Panc1 (cell line): Measurements from ENCODE around the gene CAMSAP2. TPM values are rescaled to one million over a fixed set of nuclear protein-coding genes. Genes with fewer than 3 reads are reported as not detected.
"Not testable (repeated sequence)": the region's sequence is repeated elsewhere in the genome, so short reads cannot be mapped to it uniquely, and the experiment has no call there.

Experiments
- ATAC-seq: fragments of 200-7000 bp; cut with Tn5 transposase; 2 replicates; pipeline ENCODE4 v1.9.1; 2020; ENCODE audit warnings: mild to moderate bottlenecking, moderate library complexity
- BruUV-seq: library from RNA; stranded (reverse); fragments of 400-500 nt; replicated peaks from 2 replicates; lab custom pipeline; 2021; lab: Mats Ljungman, UMichigan
- CTCF ChIA-PET: fragments of 300-600 bp; sonication (Branson Sonifier 250); formaldehyde crosslinking; loops from one replicate; lab custom pipeline; 2022; ENCODE audit warnings: antibody characterized with exemption; lab: Charles Lee
- POLR2A ChIA-PET: fragments of 300-600 bp; sonication (Branson Sonifier 250); formaldehyde crosslinking; loops from one replicate; lab custom pipeline; 2022; ENCODE audit warnings: antibody characterized with exemption; lab: Charles Lee
- DNase-seq: peaks from one replicate; pipeline ENCODE4 v3.0.0-alpha.2; 2010; ENCODE audit warnings: low read depth, low spot score
- H3K27ac ChIP-seq: 2 replicates; pipeline ENCODE4 v1.5.1; 2011; ENCODE audit warnings: mild to moderate bottlenecking, low read length, inconsistent platforms
- H3K27me3 ChIP-seq: fragments of 200-500 bp; sonication (Bioruptor generic); 2 replicates; pipeline ENCODE4 v1.6.0; 2014; ENCODE audit warnings: low read length, inconsistent platforms; ENCODE audit not compliant: control insufficient read depth, insufficient read depth
- H3K36me3 ChIP-seq: fragments of 200-500 bp; sonication (Bioruptor generic); 2 replicates; pipeline ENCODE4 v1.5.1; 2014; ENCODE audit warnings: inconsistent platforms, mild to moderate bottlenecking, low read length, moderate library complexity; ENCODE audit not compliant: control insufficient read depth, insufficient read depth
- H3K4me1 ChIP-seq: 2 replicates; pipeline ENCODE4 v1.5.1; 2011; ENCODE audit warnings: inconsistent platforms, mild to moderate bottlenecking, low read length, moderate library complexity; ENCODE audit not compliant: control insufficient read depth, insufficient read depth
- H3K4me3 ChIP-seq, 2 experiments: 2 replicates each; pipeline ENCODE4 v1.5.1; 2011 to 2012; ENCODE audit warnings: low read depth in 2 of 2, low read length in 2 of 2, mild to moderate bottlenecking in 2 of 2, inconsistent platforms in 1 of 2, moderate library complexity in 1 of 2
- H3K9me3 ChIP-seq: fragments of 200-500 bp; sonication (Bioruptor generic); 2 replicates; pipeline ENCODE4 v1.5.1; 2014; ENCODE audit warnings: low read depth, mild to moderate bottlenecking, inconsistent platforms, low read length, moderate library complexity; ENCODE audit not compliant: control insufficient read depth, insufficient read depth
- POLR2AphosphoS5 ChIP-seq: IDR thresholded peaks from 2 replicates; pipeline ENCODE4 v1.6.1; 2012; ENCODE audit warnings: mild to moderate bottlenecking, low read depth, low read length, moderate library complexity
- SIN3A ChIP-seq: IDR thresholded peaks from 2 replicates; pipeline ENCODE4 v1.6.1; 2012; ENCODE audit warnings: low read depth, mild to moderate bottlenecking, low read length, moderate library complexity, borderline replicate concordance; ENCODE audit not compliant: insufficient read depth
- TCF7L2 ChIP-seq: IDR thresholded peaks from 2 replicates; pipeline ENCODE4 v1.6.1; 2011; ENCODE audit warnings: mild to moderate bottlenecking, low read depth, low read length, inconsistent platforms
- in situ Hi-C: cut with HindIII; loops from 2 replicates; pipeline ENCODE4 v1.10.0; 2016; ENCODE audit warnings: low sequenced_read_pairs, low pct_unique_long_range_greater_than_20kb
- intact Hi-C: fragments of 100-400 bp; cut with micrococcal nuclease; formaldehyde crosslinking; loops from one replicate; pipeline ENCODE4 v1.10.0; 2022; ENCODE audit not compliant: unreplicated experiment
- total RNA-seq: library from RNA; stranded (reverse); gene quantifications from one replicate; pipeline ENCODE4 v1.2.1, GENCODE V29; 2021; ENCODE audit not compliant: unreplicated experiment
- TF ChIP-seq, protein P1 (sequence below), 2 experiments: IDR thresholded peaks; 2 replicates each; pipeline ENCODE4 v1.6.1; 2011 to 2012; ENCODE audit warnings: low read depth in 2 of 2, control low read depth in 1 of 2, low read length in 1 of 2, mild to moderate bottlenecking in 1 of 2, moderate library complexity in 1 of 2; ENCODE audit not compliant: insufficient read depth in 1 of 2
- TF ChIP-seq, protein P2 (sequence below): fragments of 450-650 bp; IDR thresholded peaks from 2 replicates; pipeline ENCODE4 v1.5.1; 2017; ENCODE audit warnings: mild to moderate bottlenecking

Gene CAMSAP2
- total RNA-seq, 1 experiment from 2014 or later: 40.1 TPM

DNA sequence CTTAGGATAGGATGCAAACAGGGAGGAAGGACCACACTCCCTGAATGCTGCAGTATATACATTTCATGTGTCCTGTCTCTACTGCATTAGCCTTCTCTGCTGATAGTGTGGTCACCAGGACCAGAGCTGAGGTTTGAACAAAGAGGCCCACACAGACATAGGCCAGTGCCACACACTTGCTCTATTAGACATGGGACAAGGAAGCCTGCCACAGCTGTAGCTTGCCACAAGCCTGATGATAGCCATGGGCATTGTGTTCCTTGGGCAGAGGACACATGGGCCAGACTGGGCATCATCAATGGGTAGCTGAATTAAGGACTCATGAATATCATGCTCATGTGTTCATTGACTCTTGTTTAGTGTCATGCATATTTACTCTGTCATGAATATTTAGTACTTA lies 10.4 kb downstream of the CAMSAP2 start:
- ATAC-seq (no peak), DNase-seq (no peak)
- POLR2A ChIA-PET: interaction anchor here (0.5 to 1.0 kb wide), 2 partner anchors 8 to 79 kb away, joined by 3 to 4 read pairs; no protein-coding TSS in a partner anchor
- Histone ChIP-seq H3K4me3 (no peak overlapping the region), H3K9me3 (no peaks in the 10 kb centered on the region), H3K27ac (no peak overlapping the region), H3K27me3 (no peaks in the 10 kb centered on the region), H3K36me3 (no peaks in the 10 kb centered on the region; the same call in 1 of the 2 replicates), H3K4me1 (no peaks in the 10 kb centered on the region)
- CTCF ChIA-PET: no interaction called here
- intact Hi-C loops: no loop called here
- BruUV-seq: no TSS peak
- in situ Hi-C loops: no loop called here
- TF ChIP-seq, protein P1, sequence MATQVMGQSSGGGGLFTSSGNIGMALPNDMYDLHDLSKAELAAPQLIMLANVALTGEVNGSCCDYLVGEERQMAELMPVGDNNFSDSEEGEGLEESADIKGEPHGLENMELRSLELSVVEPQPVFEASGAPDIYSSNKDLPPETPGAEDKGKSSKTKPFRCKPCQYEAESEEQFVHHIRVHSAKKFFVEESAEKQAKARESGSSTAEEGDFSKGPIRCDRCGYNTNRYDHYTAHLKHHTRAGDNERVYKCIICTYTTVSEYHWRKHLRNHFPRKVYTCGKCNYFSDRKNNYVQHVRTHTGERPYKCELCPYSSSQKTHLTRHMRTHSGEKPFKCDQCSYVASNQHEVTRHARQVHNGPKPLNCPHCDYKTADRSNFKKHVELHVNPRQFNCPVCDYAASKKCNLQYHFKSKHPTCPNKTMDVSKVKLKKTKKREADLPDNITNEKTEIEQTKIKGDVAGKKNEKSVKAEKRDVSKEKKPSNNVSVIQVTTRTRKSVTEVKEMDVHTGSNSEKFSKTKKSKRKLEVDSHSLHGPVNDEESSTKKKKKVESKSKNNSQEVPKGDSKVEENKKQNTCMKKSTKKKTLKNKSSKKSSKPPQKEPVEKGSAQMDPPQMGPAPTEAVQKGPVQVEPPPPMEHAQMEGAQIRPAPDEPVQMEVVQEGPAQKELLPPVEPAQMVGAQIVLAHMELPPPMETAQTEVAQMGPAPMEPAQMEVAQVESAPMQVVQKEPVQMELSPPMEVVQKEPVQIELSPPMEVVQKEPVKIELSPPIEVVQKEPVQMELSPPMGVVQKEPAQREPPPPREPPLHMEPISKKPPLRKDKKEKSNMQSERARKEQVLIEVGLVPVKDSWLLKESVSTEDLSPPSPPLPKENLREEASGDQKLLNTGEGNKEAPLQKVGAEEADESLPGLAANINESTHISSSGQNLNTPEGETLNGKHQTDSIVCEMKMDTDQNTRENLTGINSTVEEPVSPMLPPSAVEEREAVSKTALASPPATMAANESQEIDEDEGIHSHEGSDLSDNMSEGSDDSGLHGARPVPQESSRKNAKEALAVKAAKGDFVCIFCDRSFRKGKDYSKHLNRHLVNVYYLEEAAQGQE (IDR thresholded peaks at IDR 0.05; ENCODE audit: insufficient read depth in 1 of 2, low read depth in 2 of 2, low read length in 1 of 2): no peak
- TF ChIP-seq POLR2AphosphoS5 (no peak), SIN3A (no peak), TCF7L2 (no peak)

DNA sequence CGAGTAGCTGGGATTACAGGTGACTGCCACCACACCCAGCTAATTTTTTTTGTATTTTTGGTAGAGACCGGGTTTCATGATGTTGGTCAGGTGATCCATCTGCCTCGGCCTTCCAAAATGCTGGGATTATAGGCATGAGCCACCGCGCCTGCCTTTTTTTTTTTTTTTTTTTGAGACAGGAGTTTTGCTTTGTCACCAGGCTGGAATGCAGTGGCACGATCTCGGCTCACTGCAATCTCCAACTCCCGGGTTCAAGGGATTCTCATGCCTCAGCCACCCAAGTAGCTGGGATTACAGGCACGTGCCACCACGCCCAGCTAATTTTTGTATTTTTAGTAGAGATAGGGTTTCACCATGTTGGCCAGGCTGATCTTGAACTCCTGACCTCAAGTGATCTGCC lies 12.1 kb downstream of the CAMSAP2 start:
- CTCF ChIA-PET, H3K27ac ChIP-seq, POLR2A ChIA-PET: not testable (repeated sequence)

DNA sequence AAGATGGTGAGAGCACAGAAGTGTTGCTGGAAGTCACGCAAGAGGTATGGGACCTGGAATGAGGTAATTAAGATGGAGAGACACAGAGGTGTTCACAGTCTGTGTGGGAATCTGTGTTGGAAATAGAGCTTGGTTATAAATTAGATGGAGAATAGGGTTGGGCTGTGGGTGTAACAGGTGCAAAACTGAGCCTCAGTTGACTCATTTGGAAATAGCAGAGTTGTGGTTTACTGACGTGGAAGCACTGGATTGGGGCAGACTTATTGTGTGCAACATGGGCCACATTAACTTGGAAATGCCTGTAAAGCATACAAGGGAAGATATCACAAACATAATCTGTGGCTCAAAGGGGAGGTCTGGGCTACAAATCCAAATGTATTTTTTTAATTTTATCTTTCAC lies 13.0 kb downstream of the CAMSAP2 start:
- ATAC-seq: no peak
- CTCF ChIA-PET: no interaction called here

More for the DNA sequence above, 12.1 kb downstream of the CAMSAP2 start:
- H3K27me3 ChIP-seq, H3K9me3 ChIP-seq, H3K4me1 ChIP-seq, in situ Hi-C loops, H3K36me3 ChIP-seq, DNase-seq, intact Hi-C loops, ATAC-seq, H3K4me3 ChIP-seq, BruUV-seq: not testable (repeated sequence)

More for the DNA sequence above, 13.0 kb downstream of the CAMSAP2 start:
- BruUV-seq: no TSS peak
- intact Hi-C loops: no loop called here
- no peaks in the 10 kb centered on the region for H3K4me1 ChIP-seq
- DNase-seq: no peak
- no peaks in the 10 kb centered on the region for H3K9me3 ChIP-seq
- H3K27ac ChIP-seq: no peak overlapping the region
- H3K4me3 ChIP-seq: no peak overlapping the region
- in situ Hi-C loops: no loop called here
- POLR2A ChIA-PET: interaction anchor here (0.6 kb wide), 1 partner anchor 463 kb away, joined by 4 read pairs; no protein-coding TSS in a partner anchor
- TF ChIP-seq, protein P1 (IDR thresholded peaks at IDR 0.05; ENCODE audit: insufficient read depth in 1 of 2, low read depth in 2 of 2, low read length in 1 of 2): no peak
- TF ChIP-seq POLR2AphosphoS5 (no peak), TCF7L2 (no peak), SIN3A (no peak)
- TF ChIP-seq, protein P2, sequence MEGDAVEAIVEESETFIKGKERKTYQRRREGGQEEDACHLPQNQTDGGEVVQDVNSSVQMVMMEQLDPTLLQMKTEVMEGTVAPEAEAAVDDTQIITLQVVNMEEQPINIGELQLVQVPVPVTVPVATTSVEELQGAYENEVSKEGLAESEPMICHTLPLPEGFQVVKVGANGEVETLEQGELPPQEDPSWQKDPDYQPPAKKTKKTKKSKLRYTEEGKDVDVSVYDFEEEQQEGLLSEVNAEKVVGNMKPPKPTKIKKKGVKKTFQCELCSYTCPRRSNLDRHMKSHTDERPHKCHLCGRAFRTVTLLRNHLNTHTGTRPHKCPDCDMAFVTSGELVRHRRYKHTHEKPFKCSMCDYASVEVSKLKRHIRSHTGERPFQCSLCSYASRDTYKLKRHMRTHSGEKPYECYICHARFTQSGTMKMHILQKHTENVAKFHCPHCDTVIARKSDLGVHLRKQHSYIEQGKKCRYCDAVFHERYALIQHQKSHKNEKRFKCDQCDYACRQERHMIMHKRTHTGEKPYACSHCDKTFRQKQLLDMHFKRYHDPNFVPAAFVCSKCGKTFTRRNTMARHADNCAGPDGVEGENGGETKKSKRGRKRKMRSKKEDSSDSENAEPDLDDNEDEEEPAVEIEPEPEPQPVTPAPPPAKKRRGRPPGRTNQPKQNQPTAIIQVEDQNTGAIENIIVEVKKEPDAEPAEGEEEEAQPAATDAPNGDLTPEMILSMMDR: no peak
- no peaks in the 10 kb centered on the region for H3K27me3 ChIP-seq
- no peaks in the 10 kb centered on the region for H3K36me3 ChIP-seq
